ENCODE data around the gene CARM1. TPM values are rescaled to one million over a fixed set of nuclear protein-coding genes. Genes with fewer than 3 reads are reported as not detected.
"Not testable (repeated sequence)": the region's sequence is repeated elsewhere in the genome, so short reads cannot be mapped to it uniquely, and the experiment has no call there.

Gene CARM1
- total RNA-seq, 1 donor from 2014 or later = 61.8 TPM

- Mint-ChIP-seq H3K9me3 (ENCODE audit: low read depth) (peaks cover 3% of the 10 kb centered on the region), H3K27ac (ENCODE audit: unreplicated experiment) (peak overlapping the region; percentile 100), H3K27me3 (ENCODE audit: low read depth) (no peaks in the 10 kb centered on the region), H3K4me3 (ENCODE audit: unreplicated experiment) (peak overlapping the region; percentile 94), H3K36me3 (ENCODE audit: low read depth) (peaks cover 6% of the 10 kb centered on the region), H3K4me1 (ENCODE audit: low read depth) (peaks cover 16% of the 10 kb centered on the region)
- DNase-seq (ENCODE audit: low spot score) = peak; percentile 91
- no peak for TF ChIP-seq CTCF (IDR thresholded peaks at IDR 0.05)
Observed at GRCh38 chr19:10835089-10835753, 36.1 kb upstream of the CARM1 start.

- H3K27ac Mint-ChIP-seq (ENCODE audit: unreplicated experiment) = peak within 1 kb of the TSS; percentile 100
- DNase-seq (ENCODE audit: low spot score) = peak; percentile 100
- peaks cover 3% of the 10 kb centered on the region for H3K9me3 Mint-ChIP-seq (ENCODE audit: low read depth)
- peak within 1 kb of the TSS; percentile 94 for H3K4me3 Mint-ChIP-seq (ENCODE audit: unreplicated experiment)
- H3K4me1 Mint-ChIP-seq (ENCODE audit: low read depth) = peaks cover 16% of the 10 kb centered on the region
- no peaks in the 10 kb centered on the region for H3K27me3 Mint-ChIP-seq (ENCODE audit: low read depth)
- peak; percentile 63 for TF ChIP-seq CTCF (IDR thresholded peaks at IDR 0.05)
- peaks cover 6% of the 10 kb centered on the region for H3K36me3 Mint-ChIP-seq (ENCODE audit: low read depth)
Observed at GRCh38 chr19:10835754-10836478, 35.4 kb upstream of the CARM1 start, which contains the start of gene TMED1. Gene TMED1, minus strand, starts transcription at chr19:10836212. Its CDS starts 21 bp downstream, at chr19:10836191.

- DNase-seq (ENCODE audit: low spot score) = peak; percentile 94
- Mint-ChIP-seq H3K4me1 (ENCODE audit: low read depth) (peaks cover 16% of the 10 kb centered on the region), H3K27ac (ENCODE audit: unreplicated experiment) (peak overlapping the region; percentile 100), H3K4me3 (ENCODE audit: unreplicated experiment) (peak overlapping the region; percentile 94), H3K36me3 (ENCODE audit: low read depth) (peaks cover 6% of the 10 kb centered on the region), H3K27me3 (ENCODE audit: low read depth) (no peaks in the 10 kb centered on the region), H3K9me3 (ENCODE audit: low read depth) (peaks cover 3% of the 10 kb centered on the region)
- peak; percentile 13 for TF ChIP-seq CTCF (IDR thresholded peaks at IDR 0.05)
Observed at GRCh38 chr19:10836479-10837330, 34.6 kb upstream of the CARM1 start.

- H3K4me1 Mint-ChIP-seq (ENCODE audit: low read depth) = peaks cover 16% of the 10 kb centered on the region
- not testable (repeated sequence) for DNase-seq (ENCODE audit: low spot score)
Observed at GRCh38 chr19:10837649-10838048, 33.7 kb upstream of the CARM1 start.

GRCh38 chr19:10838377-10838776 is 33.0 kb upstream of the CARM1 start:
- no peak for DNase-seq (ENCODE audit: low spot score)
- no peak for TF ChIP-seq CTCF (IDR thresholded peaks at IDR 0.05)
- H3K27me3 Mint-ChIP-seq (ENCODE audit: low read depth) = no peaks in the 10 kb centered on the region
- no peak overlapping the region for H3K4me3 Mint-ChIP-seq (ENCODE audit: unreplicated experiment)
- H3K36me3 Mint-ChIP-seq (ENCODE audit: low read depth) = peaks cover 3% of the 10 kb centered on the region
- H3K9me3 Mint-ChIP-seq (ENCODE audit: low read depth) = peaks cover 3% of the 10 kb centered on the region
- no peak overlapping the region for H3K27ac Mint-ChIP-seq (ENCODE audit: unreplicated experiment)
- peaks cover 16% of the 10 kb centered on the region for H3K4me1 Mint-ChIP-seq (ENCODE audit: low read depth)

More at GRCh38 chr19:10837649-10838048, 33.7 kb upstream of the CARM1 start:
- H3K27me3 Mint-ChIP-seq (ENCODE audit: low read depth); H3K9me3 Mint-ChIP-seq (ENCODE audit: low read depth); H3K4me3 Mint-ChIP-seq (ENCODE audit: unreplicated experiment); H3K36me3 Mint-ChIP-seq (ENCODE audit: low read depth); H3K27ac Mint-ChIP-seq (ENCODE audit: unreplicated experiment): not testable (repeated sequence)
